Astrocyte (in vitro differentiated cells and primary cell): ENCODE data around the gene KNDC1.

Source experiments
- EZH2 ChIP-seq: IDR thresholded peaks from 2 replicates; pipeline ENCODE4 v1.6.1; 2012; ENCODE audit warnings: mild to moderate bottlenecking, low read length, inconsistent platforms; ENCODE audit not compliant: insufficient read depth
- TF ChIP-seq, protein P1 (sequence below): IDR thresholded peaks from 2 replicates; pipeline ENCODE4 v1.5.1; 2011; ENCODE audit warnings: low read depth, mild to moderate bottlenecking, inconsistent platforms, low read length, moderate library complexity; ENCODE audit not compliant: insufficient read depth

DNA sequence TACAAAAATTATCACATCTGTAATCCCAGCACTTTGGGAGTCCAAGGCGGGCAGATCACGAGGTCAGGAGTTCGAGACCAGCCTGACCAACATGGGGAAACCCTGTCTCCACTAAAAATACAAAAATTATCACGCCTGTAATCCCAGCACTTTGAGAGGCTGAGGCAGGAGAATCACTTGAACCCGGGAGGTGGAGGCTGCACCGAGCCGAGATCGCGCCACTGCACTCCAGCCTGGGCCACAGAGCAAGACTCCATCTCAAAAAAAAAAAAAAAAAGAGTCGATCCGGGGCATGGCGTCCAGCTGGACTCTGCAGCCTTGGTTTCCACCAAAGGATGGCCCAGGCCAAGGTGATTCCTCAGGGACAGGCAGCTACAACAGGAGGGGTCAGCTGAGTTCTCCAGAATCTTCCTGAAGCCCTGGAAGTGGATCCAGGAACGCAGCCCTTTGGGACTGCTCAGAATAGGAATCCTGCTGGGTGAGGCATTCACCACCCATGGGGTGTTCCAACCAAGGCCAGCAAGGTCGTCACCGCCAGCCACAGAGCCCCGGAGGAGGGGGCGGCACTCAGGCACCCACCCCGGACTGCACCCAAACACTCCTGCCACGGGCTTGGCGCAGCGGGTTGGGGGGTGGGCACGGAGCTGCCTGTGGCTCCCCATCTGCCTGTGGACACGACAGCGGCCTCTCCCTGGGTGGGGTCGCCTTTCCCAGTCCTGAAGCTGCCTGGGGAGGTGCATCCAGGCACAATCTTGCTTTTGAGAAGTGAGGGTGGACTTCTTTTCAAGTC lies 58.0 kb downstream of the KNDC1 start:
- TF ChIP-seq EZH2: no peak
- TF ChIP-seq, protein P1, sequence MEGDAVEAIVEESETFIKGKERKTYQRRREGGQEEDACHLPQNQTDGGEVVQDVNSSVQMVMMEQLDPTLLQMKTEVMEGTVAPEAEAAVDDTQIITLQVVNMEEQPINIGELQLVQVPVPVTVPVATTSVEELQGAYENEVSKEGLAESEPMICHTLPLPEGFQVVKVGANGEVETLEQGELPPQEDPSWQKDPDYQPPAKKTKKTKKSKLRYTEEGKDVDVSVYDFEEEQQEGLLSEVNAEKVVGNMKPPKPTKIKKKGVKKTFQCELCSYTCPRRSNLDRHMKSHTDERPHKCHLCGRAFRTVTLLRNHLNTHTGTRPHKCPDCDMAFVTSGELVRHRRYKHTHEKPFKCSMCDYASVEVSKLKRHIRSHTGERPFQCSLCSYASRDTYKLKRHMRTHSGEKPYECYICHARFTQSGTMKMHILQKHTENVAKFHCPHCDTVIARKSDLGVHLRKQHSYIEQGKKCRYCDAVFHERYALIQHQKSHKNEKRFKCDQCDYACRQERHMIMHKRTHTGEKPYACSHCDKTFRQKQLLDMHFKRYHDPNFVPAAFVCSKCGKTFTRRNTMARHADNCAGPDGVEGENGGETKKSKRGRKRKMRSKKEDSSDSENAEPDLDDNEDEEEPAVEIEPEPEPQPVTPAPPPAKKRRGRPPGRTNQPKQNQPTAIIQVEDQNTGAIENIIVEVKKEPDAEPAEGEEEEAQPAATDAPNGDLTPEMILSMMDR: no peak
